PC-3 (cell line): ENCODE data around the gene SIAH2.

Source experiments
- CTCF ChIP-seq: fragments of 300-600 bp; sonication (generic); conservative IDR thresholded peaks from 2 replicates; pipeline ENCODE4 v1.5.1; 2017; ENCODE audit warnings: antibody characterized with exemption, low read depth, mild to moderate bottlenecking, low read length
- EZH2 ChIP-seq: fragments of 300-600 bp; sonication (generic); IDR thresholded peaks from one replicate; pipeline ENCODE4 v1.6.1; 2017; ENCODE audit warnings: antibody characterized with exemption, mild to moderate bottlenecking, low read length; ENCODE audit not compliant: unreplicated experiment
- EZH2phosphoT487 ChIP-seq: fragments of 300-600 bp; sonication (generic); IDR thresholded peaks from 2 replicates; pipeline ENCODE4 v1.6.1; 2018; ENCODE audit warnings: mild to moderate bottlenecking, antibody characterized with exemption, low read length, borderline replicate concordance

- no peak for TF ChIP-seq EZH2
- TF ChIP-seq CTCF: no peak
- TF ChIP-seq EZH2phosphoT487: no peak
Observed at GRCh38 chr3:150754896-150755295, 8.1 kb downstream of the SIAH2 start.
